Brain pericyte (primary cell): ENCODE results near the gene ALK.

Source experiments
- DNase-seq: peaks from one replicate; pipeline ENCODE4 v3.0.0-alpha.2; 2012; ENCODE audit warnings: low read depth, low spot score

The ALK gene

DNA sequence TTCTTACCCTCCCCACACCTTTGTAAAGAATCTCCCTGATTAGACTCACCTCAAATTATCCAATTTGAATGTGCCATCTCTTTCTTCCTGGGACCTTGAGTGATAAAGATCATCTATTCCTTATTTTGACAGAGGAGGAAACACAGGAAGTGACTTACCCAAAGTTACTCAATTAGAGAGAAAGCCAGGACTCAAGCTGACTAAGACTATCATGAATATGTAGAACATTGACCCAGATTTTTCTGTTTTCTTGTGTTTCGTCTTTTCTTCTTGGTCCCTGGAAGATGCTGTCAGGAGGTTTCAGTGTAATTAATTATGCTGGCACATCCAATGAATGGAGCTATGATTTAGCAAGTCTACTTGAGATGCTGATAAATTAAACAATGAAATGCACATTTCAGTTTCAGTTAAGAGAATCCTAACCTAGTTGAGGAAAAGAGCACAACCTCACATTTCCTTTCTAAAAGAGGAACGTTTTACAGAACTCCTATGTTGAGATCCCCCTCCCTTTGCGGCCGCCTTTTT lies 425.8 kb downstream of the ALK start:
- DNase-seq: no peak

DNA sequence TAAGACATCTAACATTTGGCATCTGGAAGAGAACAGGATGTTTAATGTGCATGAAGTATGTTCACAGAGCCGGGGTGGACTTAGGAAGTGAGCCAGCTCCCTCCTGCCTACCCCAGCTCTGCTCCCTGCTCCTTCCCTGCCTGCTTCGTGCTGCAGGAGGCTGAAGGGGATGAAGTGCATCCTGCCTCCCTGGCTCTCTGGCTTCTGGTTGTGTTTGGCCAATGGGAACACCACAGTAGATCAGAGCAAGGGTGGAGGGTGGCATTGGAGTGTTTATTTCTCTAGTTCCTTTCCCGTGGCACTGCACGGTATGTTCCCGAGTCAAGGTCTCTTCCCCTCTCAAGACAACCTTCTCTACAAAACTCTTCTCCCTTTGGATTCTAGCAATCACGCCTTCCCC lies 426.3 kb downstream of the ALK start:
- no peak for DNase-seq

DNA sequence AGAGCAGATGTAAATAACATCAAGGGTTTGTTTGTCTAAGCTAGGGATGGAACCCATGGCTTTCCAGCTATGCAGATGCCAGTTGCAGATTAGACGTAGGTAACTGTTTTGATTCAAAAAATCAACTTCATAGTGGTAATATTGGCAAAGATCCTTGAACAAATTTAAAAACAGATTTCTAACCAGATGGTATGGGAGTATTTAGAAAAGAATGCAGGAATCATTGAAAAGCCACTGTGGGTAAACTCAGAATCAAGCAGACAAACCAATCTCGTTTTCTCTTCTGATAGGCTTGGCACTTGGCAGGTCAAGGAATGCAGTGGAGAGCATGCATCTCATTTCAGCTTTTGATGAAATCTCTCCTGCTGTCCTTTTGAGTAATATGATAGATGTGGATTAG lies 428.7 kb downstream of the ALK start:
- DNase-seq: no peak

DNA sequence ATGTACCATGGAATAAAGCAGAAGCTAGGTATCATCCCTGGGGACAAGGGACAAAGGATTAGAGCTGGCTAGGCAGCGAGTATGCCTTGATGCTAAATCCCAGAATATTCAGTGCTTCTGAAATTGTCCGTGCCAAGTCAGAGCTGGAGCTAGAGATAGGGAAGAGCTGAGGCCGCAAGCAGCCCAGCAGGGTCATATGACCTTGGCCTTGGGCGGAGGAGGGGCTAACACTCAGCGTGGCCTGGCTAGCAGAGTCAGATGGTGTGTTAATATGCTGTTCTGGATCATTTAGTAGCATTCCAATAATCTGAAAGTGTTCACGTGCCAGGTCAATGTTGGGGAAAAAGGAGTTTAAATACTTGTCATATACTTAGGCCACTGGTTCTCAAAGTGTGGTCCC lies 431.3 kb downstream of the ALK start:
- no peak for DNase-seq

DNA sequence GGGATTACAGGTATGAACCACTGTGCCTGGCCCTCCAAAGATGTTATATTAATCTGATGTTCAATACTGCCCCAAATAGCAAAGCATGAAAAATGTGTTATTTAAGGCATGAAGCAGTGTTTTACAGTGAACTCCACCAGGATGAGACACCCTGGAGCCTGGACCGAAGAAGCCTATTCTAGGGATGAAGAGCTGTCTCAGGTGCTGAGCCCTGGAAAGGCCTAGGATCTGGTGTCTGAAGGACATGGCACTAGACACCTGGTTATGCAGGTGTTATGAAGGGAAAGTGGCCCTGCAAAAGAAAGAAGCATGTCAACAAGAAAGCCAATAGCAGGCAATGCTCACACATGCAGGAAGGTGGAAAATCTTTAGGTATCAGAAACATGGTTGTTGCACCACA lies 431.8 kb downstream of the ALK start:
- no peak for DNase-seq

DNA sequence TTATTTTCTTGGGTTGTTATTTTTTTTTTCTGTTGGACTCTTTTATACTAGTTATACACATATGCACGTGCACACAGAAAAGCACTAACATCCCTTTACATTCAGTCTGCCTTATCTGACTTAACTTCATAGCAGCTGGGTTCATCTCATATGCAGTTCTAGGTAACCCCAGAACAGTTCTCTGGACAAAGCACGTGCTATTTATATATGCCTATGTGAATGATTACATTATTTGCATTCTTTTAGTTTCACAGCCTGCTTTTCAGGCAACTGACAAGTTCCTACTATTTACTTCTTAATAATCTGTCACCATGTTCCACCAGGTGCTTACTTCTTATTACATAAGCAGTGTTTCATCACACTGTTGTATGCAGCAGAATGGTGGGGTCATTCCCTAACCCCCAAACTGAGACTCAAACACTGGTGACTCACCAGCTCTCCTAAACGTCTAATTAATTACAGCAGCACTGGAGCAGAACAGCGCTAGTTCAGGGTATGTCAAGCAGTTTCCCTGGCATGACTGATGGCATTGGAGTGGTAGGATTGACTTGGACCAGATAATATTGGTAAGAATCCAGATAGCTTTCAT lies 433.3 kb downstream of the ALK start:
- no peak for DNase-seq

DNA sequence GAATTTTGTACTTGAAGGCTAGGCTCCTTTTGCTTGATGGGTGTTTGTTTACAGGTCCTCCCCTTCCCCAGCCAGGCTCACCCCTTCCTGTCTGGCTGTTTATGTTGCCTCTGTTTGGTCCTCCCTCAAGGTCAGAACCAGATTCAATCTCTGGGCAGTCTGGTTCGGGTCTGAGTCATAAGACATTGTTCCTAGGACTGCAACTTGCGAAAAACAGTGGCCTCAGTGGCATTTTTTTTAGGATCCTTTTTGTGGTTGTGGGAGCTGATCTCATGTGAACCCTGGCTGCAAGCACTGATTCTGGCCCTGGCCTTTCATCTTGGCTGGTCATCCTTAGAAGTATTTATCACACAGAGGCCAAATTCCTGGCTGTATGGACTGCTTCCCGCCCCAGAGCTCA lies 435.8 kb downstream of the ALK start:
- DNase-seq: no peak

DNA sequence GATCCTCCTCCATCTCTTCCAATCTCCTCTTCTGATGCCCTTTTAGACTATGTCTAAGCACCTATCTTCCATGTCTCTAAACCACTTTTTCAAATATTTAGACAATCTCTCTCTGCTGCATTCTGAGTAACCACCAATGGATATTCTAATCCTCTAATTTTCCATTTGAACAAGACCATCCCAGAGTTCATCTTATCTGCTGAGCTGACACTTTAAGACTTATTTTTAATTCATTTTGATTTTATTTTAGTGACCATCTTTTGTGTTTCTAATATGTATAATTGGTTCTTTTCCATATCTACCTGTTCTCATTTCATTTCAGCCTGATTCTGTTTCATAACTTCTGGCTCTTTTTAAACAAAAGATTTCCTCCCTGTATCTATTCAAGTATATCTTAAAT lies 436.3 kb downstream of the ALK start:
- no peak for DNase-seq

DNA sequence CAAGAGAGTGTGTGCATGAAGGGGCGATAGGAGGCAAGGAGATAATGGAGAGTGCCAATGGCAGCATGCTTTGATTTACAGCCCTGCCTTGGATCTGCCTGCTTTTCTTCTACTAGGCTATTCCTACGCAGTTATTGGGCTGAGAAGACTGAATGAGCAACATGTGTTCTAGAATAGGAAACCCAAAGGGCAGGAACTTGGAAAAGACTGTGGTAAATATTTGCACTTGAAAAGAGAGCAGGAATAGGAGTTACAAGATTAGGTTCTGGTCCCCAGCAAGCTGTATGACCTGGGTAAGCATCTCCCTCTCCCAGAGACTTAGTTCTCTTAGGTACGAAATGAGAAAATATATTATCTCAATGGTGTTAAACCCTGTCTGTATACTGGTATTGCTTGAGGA lies 438.5 kb downstream of the ALK start:
- DNase-seq: no peak

DNA sequence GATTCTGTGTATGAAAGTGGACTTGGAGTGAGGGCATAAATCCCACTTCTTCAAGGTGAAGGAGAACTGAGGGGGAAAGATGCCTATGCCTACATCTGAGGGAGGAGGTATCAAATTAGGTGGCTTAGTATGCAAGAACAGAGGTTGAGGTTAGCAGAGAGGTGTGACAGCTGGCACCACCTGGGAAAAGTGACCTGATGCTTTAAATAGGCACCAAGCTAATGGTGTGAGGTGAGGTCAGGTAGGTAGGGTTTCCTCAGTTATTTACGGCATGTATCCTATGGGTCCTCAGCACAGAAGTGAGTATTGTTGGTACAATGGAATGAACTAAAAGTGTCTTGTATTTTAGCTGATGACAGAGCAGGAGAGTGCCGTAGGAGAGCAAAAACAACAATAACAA lies 439.0 kb downstream of the ALK start:
- DNase-seq: no peak

DNA sequence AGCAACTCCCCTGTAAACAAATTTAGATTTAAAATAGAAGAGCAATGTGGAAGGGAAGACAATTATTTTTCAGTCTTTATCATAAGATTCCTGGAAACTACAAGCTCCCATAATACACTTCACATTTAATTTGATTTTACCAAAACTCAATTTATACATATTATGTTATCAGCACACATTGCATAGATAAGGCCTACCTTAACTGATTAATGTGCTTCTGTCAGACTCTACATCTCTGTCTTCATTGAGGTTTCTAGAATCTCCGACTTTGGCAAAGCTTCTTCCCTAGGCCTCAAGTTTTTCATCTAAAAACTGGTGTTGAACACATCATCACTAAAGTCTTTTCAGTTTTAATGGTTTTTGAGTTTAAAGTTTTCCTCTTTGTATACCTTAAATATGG lies 440.1 kb downstream of the ALK start:
- DNase-seq: no peak

DNA sequence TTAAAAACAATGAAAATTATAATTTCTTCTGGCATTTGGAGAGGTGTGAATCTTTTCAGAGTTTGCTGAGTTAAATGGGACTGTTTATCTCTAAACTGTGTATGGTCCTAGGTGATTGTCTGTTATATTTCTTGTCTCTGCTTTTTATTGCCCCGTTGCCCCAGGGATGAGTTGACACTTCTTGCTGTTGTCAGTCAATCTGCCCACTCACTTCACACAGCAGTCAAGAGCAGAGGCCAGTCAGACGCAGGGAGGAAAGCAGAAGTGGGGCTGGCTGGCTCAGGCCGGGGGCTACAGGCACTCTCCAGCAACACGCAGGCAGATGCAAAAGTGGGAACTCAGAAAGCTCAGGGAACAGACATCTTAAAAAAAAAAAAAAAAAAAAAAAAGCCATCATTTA lies 441.0 kb downstream of the ALK start:
- no peak for DNase-seq

DNA sequence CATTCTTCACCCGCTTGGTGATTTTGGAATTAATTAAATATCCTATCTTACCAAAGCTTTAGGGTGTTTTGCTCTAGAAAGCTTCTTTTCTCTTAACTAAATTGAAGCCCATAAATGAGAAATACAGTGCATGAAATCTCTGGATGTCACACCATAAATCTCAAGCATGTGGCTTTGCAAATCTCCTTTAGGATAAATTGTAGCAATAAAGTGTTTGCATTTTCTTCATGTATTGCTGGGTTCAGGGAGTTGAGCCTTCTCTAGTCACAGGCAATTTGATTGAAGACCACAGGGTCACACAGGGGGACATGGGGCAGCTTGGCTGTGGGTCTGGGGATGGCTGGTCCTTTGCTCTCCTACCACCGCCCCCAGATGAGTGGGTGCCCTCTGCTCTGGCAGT lies 442.0 kb downstream of the ALK start:
- DNase-seq: no peak

DNA sequence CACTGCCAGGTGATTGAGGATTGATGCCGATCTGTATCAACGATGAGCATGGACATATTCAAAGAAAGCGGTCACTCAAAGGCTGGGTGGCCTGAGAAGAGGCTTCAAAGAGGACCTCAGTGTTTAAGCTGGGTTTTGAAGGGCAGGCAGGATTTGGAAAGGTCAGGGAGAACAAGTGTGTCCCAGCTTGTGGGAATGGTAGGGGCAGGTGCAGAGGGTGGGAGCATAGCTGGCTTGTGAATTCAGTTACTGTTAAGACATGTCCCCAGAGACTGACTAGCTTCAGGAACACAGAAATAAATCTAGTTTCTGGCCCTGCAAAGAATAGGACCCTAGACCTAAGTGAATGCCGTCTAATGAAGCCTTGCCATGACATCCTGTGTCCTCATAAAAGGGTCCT lies 442.7 kb downstream of the ALK start:
- no peak for DNase-seq

DNA sequence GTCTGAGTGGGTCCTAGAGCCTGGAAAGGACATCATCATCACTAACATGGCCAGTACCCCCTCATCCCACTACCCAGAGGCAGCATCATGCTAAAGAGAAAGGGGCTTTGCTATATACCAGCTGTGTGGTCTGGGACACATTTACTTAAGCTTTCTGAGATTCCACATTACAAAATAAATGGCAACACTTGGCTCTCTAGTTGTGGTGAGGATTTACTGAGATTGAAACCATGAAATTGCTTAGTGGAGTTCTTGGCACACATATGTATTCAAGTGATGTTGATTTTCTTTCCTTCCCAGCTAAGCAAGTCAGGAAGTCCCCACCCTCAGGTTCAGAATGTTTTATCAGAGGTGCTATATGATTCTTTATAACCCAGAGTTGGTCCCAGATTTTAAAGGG lies 444.2 kb downstream of the ALK start:
- DNase-seq: no peak

DNA sequence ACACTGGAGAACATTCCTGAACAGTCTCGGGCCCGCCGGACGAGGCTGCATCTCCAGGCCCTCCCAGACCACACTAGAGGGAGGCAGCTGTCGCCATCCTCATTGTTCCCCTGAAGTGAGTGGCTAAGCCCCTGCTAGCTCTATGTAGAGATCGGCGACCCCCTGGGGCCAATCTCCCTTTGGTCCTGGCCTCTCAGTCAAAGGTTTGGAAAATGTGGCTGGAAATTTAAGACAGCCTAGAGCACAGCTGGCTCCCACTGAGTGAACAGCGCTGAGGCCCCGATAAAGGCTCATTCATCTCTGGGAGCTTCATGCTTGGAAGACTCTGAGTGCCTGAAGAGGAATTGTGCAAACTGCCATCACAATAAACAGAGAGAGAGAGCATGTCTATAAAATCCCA lies 445.9 kb downstream of the ALK start:
- DNase-seq: no peak

DNA sequence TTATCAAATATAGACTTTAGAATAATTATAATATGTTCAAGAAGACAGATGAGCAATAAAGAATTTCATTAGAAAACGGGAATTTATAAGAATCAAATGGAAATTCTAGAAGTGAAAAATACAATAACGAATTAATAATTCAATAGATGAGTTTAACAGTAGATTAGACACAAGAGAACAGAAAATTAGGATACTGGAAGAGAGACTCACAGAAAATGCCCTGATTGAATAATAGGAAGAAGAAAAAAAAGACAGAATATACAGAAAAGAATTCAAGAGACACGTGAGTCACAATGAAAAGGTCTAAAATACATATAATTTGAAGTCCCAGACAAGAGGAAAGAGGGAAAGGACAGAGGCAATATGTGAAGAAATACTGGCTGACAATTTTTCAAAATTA lies 451.4 kb downstream of the ALK start:
- no peak for DNase-seq

DNA sequence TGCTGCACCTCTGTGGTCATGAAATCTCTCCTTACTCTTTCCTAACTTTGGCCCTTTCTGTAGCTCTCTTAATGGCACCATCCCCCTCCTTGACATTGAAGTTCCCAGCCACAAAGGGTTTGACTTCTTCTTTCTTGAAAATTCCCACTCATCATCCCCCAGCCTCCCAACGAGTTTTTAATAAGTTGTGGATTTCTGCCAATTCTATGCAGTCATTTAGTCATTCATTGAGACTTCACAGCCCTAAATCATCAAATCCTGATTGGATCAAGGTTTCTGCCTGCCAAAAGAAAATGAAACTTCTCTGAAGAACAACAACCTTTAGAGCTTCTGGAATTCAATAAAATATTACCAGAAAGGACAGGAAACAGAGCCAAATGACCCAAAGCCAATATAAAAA lies 451.9 kb downstream of the ALK start:
- DNase-seq: no peak

DNA sequence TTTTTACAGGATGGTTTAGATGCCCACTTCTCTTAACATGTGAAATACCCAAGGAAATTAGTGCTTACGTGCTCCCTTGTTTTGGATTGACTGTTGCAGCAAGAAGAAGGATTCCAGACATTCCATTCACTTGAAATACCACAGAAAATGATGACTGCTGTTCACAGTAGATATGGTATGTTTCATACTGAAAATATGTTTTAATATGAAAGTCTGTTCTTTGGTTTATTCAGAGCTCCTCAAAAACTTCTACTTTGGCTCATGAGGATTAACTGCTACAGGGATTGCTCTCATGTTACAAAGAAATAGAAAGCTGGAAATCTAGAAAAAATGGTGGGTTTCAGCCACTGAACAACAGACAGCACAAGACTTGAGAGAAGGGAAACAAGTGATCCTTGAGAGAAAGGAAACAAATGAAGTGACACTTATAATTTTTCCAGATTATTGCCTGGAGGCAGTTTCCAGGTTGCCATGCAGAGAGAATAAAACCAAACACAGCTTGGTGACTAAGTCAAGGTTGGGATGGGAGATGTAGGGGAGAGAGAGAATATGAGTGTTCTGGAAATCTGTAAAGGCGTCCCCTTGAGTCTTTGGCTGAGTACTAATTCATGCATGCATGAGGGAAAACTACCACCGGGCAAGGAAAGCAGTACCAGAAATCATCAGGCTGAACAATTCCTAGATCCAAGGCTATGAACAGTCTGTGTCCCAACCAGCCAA lies 458.0 kb downstream of the ALK start:
- DNase-seq: no peak

DNA sequence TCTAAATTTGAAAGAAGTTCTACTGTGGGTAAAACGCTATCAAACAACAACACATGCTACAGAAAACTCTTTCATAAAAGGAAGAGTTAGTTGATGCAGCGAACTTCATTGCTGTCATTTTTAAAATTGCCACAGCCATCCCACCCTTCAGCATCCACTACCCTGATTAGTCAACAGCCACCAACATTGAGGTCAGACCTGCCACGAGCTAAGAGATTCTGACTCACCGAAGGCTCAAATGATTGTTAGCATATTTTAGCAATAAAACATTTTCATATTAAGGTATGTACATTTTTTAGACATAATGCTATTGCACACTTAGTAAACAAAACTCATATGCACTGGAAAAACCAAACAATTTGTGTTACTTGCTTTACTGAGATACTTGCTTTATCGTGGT lies 459.1 kb downstream of the ALK start:
- DNase-seq: no peak

DNA sequence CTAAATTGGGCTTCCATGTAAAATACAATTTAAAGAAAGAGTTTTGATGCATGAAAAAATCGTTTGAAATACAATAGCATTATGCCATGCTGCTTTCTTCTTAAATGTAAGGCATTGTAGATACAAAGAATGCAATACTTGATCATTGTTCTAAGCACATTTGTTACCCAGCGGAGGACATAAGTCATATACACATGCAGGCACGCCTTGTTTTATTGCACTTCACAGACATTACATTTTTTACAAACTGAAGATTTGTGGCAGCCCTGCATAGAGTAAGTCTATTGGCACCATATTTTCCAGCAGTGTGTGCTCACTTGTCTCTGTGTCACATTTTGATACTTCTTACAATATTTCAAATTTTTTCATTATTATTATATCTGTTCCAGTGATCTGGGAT lies 461.2 kb downstream of the ALK start:
- no peak for DNase-seq

DNA sequence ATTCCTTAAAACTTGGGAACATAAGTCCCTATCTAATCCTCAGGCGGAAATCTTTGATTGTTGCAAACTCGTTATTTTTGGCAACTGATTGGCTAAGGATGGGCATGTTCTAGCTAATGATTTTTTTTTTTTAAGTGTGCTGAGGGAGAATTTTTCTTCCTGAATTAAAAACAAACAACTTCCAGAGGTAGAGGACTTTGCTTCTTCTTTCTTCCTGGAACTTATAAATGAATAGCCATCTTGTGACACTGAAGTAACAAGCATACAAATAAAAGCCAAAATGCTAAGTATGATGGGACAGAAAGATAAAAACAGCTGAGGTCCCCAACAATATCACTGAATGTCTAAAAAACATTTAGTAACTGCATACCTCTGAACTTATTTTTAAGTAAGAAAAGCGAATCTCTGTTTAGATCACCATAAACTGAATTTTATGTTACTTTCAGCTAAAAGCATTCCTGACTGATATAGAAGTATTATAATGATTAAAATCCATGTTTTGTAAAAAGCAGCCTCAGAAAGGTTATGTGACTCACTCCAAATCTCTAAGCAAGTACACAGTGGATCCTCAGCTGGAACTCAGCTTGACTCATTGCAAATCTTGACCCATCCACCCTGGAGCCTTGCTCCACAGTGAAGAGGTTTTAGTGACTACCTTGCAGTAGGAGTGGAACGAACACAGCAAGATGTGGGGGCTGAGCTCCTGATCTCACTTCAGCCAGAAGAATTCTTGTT lies 461.8 kb downstream of the ALK start:
- DNase-seq: peak; percentile 43

DNA sequence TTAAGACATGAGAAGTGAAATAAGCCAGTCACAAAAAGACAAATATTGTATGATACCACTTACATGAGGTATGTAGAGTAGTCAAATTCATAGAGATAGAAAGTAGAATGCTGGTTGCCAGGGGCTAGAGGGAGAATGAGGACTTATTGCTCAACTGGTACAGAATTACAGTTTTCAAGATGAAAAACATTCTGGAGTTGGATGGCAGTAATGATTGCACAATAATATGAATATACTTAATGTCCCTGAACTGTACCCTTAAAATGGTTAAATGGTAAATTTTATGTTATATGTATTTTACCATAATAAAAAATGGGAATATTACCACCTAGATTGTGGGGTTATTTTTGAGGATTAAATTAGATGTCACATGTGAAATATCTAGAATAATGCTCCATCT lies 465.0 kb downstream of the ALK start:
- DNase-seq: no peak
